GM19099 (cell line): ENCODE results near the gene PTRH2.
A peak's percentile ranks its signal among the peaks of the same experiment; 100 is the strongest.

Source experiments
- POLR2A ChIP-seq: IDR thresholded peaks from 3 replicates; pipeline ENCODE4 v1.6.1; 2011; ENCODE audit warnings: low read depth; ENCODE audit not compliant: insufficient read length; ENCODE audit errors: extremely low read depth

The PTRH2 gene

GRCh38 chr17:59707149-59707970, at the start of gene PTRH2, which contains the start of gene VMP1:
PTRH2 (minus strand) TSS chr17:59707430; CDS start chr17:59697978, 9,452 bp downstream.
VMP1 (plus strand) TSS chr17:59707654; CDS start chr17:59731447, 23,793 bp downstream.
- peak; percentile 91 for TF ChIP-seq POLR2A

DNA sequence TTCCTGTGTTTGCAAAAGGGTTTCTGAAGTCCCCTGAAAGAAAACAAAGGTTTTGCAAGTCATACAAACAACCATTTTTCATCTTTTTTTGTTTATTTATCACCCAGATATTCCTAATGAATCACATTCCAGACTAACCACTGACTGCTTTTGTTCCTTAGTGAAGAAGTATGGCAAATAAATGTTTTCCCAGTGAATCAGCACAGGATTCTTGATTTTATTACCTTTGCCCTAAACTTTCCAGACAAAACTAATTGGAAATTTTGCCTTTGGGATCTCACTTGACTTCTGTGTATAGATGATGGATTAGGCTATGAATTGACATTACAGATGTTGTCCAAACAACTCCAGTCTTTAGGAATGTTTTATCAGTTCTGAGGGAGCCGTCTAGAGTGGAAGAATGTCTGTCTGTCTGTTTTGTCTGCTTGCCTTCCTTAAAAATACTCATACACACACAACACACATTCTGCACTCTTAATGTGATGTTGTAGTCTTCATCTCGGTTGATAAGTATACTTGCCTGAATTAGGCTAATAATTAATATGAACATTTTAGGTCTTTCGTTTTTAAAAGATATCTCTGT, 49.1 kb upstream of the PTRH2 start:
- no peak for TF ChIP-seq POLR2A

- no peak for TF ChIP-seq POLR2A
These were observed 47.3 kb upstream of the PTRH2 start for GRCh38 chr17:59754552-59754951.

GRCh38 chr17:59753522-59754467, 46.6 kb upstream of the PTRH2 start:
- no peak for TF ChIP-seq POLR2A

DNA sequence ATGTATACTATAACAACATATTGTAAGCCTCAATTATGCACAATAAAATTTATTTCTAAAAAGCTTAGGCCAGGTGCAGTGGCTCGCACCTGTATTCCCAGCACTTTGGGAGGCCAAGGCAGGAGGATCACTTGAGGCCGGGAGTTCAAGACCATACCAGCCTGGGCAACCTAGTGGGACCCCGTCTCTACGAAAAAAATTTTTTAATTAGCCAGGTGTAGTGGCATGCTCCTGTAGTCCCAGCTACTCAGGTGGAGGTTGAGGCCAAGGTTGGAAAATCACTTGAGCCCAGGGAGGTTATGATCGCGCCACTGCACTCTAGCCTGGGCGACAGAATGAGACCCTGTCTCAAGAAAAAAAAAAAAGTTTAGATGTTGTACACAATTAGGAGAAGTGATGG, 45.7 kb upstream of the PTRH2 start:
- no peak for TF ChIP-seq POLR2A

DNA sequence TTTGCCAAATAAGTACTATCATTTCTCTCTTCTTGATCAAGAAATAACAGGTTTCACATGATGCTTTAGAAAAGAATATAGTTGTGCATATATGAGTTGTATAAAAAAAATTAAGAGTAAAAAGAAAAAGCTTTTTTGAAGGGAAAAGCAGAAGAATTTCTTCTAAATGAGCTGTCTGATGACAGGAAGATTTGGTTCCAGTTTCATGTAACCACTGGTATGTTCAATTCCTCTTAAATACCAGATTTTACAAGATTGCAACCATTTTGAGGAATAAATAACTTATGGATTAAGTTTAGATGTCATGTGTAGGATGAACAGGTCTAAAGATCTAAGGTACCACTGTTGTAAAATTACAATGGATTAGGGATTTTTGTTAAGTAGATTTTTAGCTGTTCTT, 45.2 kb upstream of the PTRH2 start:
- no peak for TF ChIP-seq POLR2A

GRCh38 chr17:59751955-59752413, 44.8 kb upstream of the PTRH2 start:
- TF ChIP-seq POLR2A: no peak

DNA sequence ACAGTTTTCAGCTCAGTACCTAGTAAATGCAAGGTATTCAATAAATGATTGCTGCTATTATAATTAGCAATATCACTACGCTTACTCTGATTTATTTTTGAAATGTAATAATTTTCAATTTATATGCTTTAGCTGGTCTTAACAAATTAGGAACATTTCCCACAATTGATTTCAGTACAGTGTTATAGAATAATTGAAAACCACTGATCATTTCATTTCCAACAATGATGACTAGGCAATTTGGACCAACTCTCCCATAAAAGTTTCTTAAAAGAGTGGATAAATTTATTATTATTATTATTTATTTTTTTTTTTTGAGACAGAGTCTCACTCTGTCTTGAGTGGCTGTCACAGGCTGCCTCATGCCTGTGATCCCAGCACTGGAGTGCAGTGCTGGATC, 41.4 kb upstream of the PTRH2 start:
- TF ChIP-seq POLR2A: no peak

GRCh38 chr17:59746849-59747445, 39.7 kb upstream of the PTRH2 start:
- TF ChIP-seq POLR2A: no peak

- no peak for TF ChIP-seq POLR2A
These were observed 37.8 kb upstream of the PTRH2 start for GRCh38 chr17:59745040-59745439.

- no peak for TF ChIP-seq POLR2A
These were observed 36.6 kb upstream of the PTRH2 start for GRCh38 chr17:59743842-59744241.

- TF ChIP-seq POLR2A: no peak
These were observed 30.1 kb upstream of the PTRH2 start for GRCh38 chr17:59737324-59737723.

GRCh38 chr17:59734226-59734625, 27.0 kb upstream of the PTRH2 start:
- TF ChIP-seq POLR2A: no peak

DNA sequence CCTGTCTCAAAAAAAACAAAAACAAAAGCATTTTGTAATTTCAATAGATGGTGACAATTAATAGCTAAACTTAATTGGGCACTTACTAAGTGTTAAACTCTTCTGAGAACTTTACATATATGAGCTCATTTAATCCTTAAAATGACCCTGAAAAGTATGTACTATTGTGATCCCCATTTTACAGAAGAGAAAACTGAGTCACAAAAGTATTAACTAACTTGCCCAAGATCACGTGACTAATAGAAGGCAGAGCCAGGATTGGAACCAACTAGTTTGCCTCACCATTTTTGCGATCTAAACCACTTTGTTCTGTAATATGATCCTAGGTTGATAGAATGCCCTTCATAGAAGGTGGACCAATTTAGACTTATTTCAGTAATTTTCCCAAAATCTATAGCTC, 26.5 kb upstream of the PTRH2 start:
- TF ChIP-seq POLR2A: no peak

- TF ChIP-seq POLR2A: no peak
These were observed 23.1 kb upstream of the PTRH2 start for GRCh38 chr17:59730268-59730834.
